ENCODE data around the gene EPB41L1.

- no peak for TF ChIP-seq CTCF (IDR thresholded peaks at IDR 0.05)
- TF ChIP-seq POLR2A (IDR thresholded peaks at IDR 0.05): no peak
Measured at GRCh38 chr20:36240076-36240475, 85.5 kb downstream of the EPB41L1 start.

Measured in body of pancreas (tissue), 4 donors.